A549 (cell line): ENCODE results near the gene SAA2.

ENCODE experiments used
- SMC3 ChIP-seq: fragments of >200 bp; sonication (Bioruptor Twin); formaldehyde crosslinking; IDR thresholded peaks from 3 replicates; pipeline ENCODE4 v1.6.1; 2018; ENCODE audit warnings: inconsistent platforms
- TF ChIP-seq, protein P1 (sequence below): fragments of >200 bp; sonication (Bioruptor Twin); formaldehyde crosslinking; IDR thresholded peaks from 3 replicates; pipeline ENCODE4 v1.5.1; 2016

DNA sequence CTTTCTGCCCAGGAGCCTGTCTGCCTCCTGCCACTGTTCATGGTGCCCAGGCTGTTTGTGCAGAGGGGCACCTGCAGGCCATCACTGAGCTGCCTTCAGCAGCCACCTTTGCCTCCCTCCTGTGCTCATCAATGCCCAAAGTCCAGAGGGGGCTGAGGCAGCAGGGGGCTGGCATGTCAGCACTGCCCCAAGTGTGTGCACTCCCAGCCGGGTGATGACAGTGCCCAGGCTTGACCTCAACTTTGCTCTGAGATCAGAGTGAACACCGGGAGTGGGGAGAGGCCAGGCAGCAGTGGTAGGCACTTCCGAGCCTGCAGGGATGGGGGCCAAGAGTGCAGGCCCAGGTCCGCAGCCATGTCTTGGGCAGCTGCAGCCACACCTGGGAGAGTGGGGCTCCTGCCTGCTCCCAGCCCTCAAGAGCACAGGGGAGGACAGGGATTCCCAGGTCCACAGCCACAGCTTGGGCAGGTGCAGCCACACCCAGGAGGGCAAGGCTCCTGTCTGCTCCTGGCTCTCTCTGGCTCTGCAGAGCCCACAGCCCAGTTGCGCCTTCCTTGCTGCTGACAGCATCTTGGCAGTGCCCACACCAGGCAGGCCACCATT, 27.1 kb downstream of the SAA2 start:
- TF ChIP-seq, protein P1, sequence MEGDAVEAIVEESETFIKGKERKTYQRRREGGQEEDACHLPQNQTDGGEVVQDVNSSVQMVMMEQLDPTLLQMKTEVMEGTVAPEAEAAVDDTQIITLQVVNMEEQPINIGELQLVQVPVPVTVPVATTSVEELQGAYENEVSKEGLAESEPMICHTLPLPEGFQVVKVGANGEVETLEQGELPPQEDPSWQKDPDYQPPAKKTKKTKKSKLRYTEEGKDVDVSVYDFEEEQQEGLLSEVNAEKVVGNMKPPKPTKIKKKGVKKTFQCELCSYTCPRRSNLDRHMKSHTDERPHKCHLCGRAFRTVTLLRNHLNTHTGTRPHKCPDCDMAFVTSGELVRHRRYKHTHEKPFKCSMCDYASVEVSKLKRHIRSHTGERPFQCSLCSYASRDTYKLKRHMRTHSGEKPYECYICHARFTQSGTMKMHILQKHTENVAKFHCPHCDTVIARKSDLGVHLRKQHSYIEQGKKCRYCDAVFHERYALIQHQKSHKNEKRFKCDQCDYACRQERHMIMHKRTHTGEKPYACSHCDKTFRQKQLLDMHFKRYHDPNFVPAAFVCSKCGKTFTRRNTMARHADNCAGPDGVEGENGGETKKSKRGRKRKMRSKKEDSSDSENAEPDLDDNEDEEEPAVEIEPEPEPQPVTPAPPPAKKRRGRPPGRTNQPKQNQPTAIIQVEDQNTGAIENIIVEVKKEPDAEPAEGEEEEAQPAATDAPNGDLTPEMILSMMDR, result no peak
- TF ChIP-seq SMC3, result no peak
